ENCODE data around the gene MAPK8IP3. TPM values are rescaled to one million over a fixed set of nuclear protein-coding genes. Genes with fewer than 3 reads are reported as not detected.

The MAPK8IP3 gene
- total RNA-seq, 2 experiments from 2014 or later: 290 to 297 TPM

DNA sequence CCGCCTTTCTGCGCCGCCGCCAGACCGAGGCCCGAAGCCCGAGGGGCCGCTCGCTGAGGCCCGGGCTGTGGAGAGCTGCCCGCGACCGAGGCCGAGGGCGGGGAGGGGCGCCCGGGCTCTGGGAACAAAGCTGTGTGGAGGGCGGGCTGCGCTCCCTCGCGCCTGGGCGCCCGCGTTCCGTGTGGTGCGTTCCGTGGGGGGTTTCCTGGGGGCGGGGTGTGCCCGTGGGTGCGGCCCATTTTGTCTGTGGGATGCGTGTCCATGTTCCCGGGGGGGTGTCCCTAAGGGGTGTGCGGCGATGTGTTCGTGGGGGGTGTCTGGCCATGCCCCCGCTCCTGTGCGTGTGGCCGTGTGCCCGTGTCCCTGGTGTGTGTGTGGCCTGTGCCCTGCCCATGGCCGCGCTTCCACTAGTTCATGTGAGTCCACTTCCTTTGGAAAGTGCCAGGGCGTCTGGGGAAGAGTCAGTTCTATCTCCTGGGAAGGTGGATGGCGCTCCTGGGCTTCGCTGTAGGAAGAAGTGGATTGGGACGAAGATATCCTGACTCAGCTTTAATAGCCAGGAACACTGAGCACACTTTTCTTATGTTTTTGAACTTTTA, 27.4 kb upstream of the MAPK8IP3 start:
- ATAC-seq (ENCODE audit: poor library complexity) (peak; percentile 23), DNase-seq (peak; percentile 7 to 79 (median 38))
- peak overlapping the region in 1 of 2 donors; percentile 61 for H3K27ac ChIP-seq (ENCODE audit: low read depth in 1 of 2, low read length in 2 of 2)
- H3K27me3 Mint-ChIP-seq: no peaks in the 10 kb centered on the region
- H3K4me1 Mint-ChIP-seq (ENCODE audit: low read depth): peaks cover 34% of the 10 kb centered on the region
- no peak for TF ChIP-seq CTCF (IDR thresholded peaks at IDR 0.05)
- H3K9me3 Mint-ChIP-seq: no peaks in the 10 kb centered on the region
- ChIA-PET POLR2A (interaction anchor here (0.5 to 2.6 kb wide), 13 partner anchors 13 to 1326 kb away, joined by 3 to 67 read pairs (median 5); partner anchors contain the start of genes CRAMP1, IFT140, MAPK8IP3 and NUBP2), CTCF (interaction anchor here (0.8 to 3.5 kb wide), 3 partner anchors 12 to 45 kb away, joined by 3 to 39 read pairs (median 4); partner anchors contain the start of gene MAPK8IP3)
- H3K4me3 ChIP-seq (ENCODE audit: low read length): peak overlapping the region; percentile 66
- H3K36me3 Mint-ChIP-seq (ENCODE audit: low read depth): peaks cover 22% of the 10 kb centered on the region
- peak overlapping the region; percentile 90 for H3K4me3 Mint-ChIP-seq
- H3K9me3 ChIP-seq (ENCODE audit: control insufficient read depth in 1 of 2, insufficient read depth in 1 of 2, low read length in 2 of 2): no peaks in the 10 kb centered on the region
- H3K4me1 ChIP-seq (ENCODE audit: insufficient read depth, low read length): peaks cover 25% of the 10 kb centered on the region
- H3K27me3 ChIP-seq (ENCODE audit: control insufficient read depth in 1 of 2, insufficient read depth in 2 of 2, low read length in 2 of 2): no peaks in the 10 kb centered on the region
- peaks cover 28% of the 10 kb centered on the region for H3K36me3 ChIP-seq (ENCODE audit: insufficient read depth, low read length)
- peak overlapping the region; percentile 71 for H3K27ac Mint-ChIP-seq
- intact Hi-C loops (cut with DNase I, micrococcal nuclease): loop anchor here (1.0 to 5.0 kb wide), 6 partner anchors 26 to 266 kb away; partner anchors contain the start of genes CRAMP1 (in 2 of the 2), IFT140 (in 2 of the 2), EME2 (in 1 of the 2) and MRPS34 (in 1 of the 2)

DNA sequence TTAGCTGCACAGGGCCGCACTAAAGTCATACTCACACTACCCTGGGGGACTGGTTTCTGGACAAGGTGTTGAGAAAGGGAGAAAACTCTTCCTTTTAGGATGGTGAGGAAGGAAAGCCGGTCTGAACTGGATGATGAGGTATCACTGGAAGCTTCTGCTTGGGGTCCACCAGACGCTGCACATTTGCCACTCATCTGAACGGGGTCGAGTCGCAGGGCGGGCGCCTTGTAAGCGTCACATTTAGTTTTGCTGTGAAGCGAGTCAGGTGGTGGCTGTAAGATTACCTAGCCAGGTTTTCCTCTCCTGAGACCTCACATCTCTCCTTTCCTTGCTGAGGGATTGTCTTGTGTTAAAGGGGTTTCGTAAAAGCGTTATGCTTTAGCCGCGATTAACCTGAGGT, 25.6 kb upstream of the MAPK8IP3 start:
- CTCF ChIA-PET: interaction anchor here (1.0 kb wide), 1 partner anchor 25 kb away, joined by 3 read pairs; no protein-coding TSS in a partner anchor
- H3K4me3 Mint-ChIP-seq: peak overlapping the region; percentile 51

DNA sequence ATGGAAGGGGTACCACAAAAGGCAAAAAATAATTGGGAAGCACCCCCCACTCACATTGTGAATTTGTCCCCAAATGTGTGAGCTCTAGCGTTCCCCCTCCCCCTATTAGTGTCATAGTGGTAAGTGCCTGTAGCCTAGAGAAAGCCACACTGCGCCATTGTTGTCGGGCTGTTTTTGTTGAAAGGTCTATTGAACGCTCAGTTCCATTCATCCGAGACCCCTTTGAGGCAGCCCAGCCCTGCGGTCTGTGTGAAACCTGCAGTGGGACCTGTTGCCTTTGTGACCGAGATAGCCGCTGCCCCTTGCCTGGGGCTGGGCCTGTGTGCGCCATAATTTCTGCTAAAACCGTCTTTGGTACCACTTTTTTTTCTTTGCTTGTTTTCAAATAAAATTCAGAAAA, 25.0 kb upstream of the MAPK8IP3 start:
- peak overlapping the region; percentile 51 for H3K4me3 Mint-ChIP-seq
- DNase-seq: no peak

More for the DNA sequence above, 25.6 kb upstream of the MAPK8IP3 start:
- DNase-seq: no peak
- peaks cover 37% of the 10 kb centered on the region for H3K4me1 Mint-ChIP-seq (ENCODE audit: low read depth)
- Histone ChIP-seq H3K27ac (ENCODE audit: low read depth in 1 of 2, low read length in 2 of 2) (no peak overlapping the region), H3K4me1 (ENCODE audit: insufficient read depth, low read length) (peaks cover 25% of the 10 kb centered on the region), H3K4me3 (ENCODE audit: low read length) (no peak overlapping the region), H3K27me3 (ENCODE audit: control insufficient read depth in 1 of 2, insufficient read depth in 2 of 2, low read length in 2 of 2) (no peaks in the 10 kb centered on the region), H3K36me3 (ENCODE audit: insufficient read depth, low read length) (peaks cover 20% of the 10 kb centered on the region), H3K9me3 (ENCODE audit: control insufficient read depth in 1 of 2, insufficient read depth in 1 of 2, low read length in 2 of 2) (no peaks in the 10 kb centered on the region)
- no peak for TF ChIP-seq CTCF (IDR thresholded peaks at IDR 0.05)
- POLR2A ChIA-PET: no interaction called here
- ATAC-seq (ENCODE audit: poor library complexity): no peak
- no peak overlapping the region for H3K27ac Mint-ChIP-seq
- H3K27me3 Mint-ChIP-seq: no peaks in the 10 kb centered on the region
- intact Hi-C loops (cut with DNase I, micrococcal nuclease): no loop called here
- peaks cover 14% of the 10 kb centered on the region for H3K36me3 Mint-ChIP-seq (ENCODE audit: low read depth)
- H3K9me3 Mint-ChIP-seq: no peaks in the 10 kb centered on the region

More for the DNA sequence above, 25.0 kb upstream of the MAPK8IP3 start:
- Histone ChIP-seq H3K9me3 (ENCODE audit: control insufficient read depth in 1 of 2, insufficient read depth in 1 of 2, low read length in 2 of 2) (no peaks in the 10 kb centered on the region), H3K27ac (ENCODE audit: low read depth in 1 of 2, low read length in 2 of 2) (no peak overlapping the region), H3K36me3 (ENCODE audit: insufficient read depth, low read length) (peaks cover 18% of the 10 kb centered on the region), H3K27me3 (ENCODE audit: control insufficient read depth in 1 of 2, insufficient read depth in 2 of 2, low read length in 2 of 2) (no peaks in the 10 kb centered on the region), H3K4me1 (ENCODE audit: insufficient read depth, low read length) (peaks cover 25% of the 10 kb centered on the region), H3K4me3 (ENCODE audit: low read length) (no peak overlapping the region)
- Mint-ChIP-seq H3K27me3 (no peaks in the 10 kb centered on the region), H3K9me3 (no peaks in the 10 kb centered on the region), H3K4me1 (ENCODE audit: low read depth) (peaks cover 37% of the 10 kb centered on the region), H3K27ac (no peak overlapping the region), H3K36me3 (ENCODE audit: low read depth) (peaks cover 17% of the 10 kb centered on the region)
- no peak for ATAC-seq (ENCODE audit: poor library complexity)
- ChIA-PET POLR2A (no interaction called here), CTCF (interaction anchor here (1.0 kb wide), 1 partner anchor 24 kb away, joined by 3 read pairs; no protein-coding TSS in a partner anchor)
- intact Hi-C loops (cut with DNase I, micrococcal nuclease): no loop called here
- no peak for TF ChIP-seq CTCF (IDR thresholded peaks at IDR 0.05)
